GM21825 (cell line): ENCODE data around the gene CNTNAP2.
A peak's percentile ranks its signal among the peaks of the same experiment; 100 is the strongest.

Source experiments
- ATAC-seq: cut with Tn5 transposase; IDR thresholded peaks from one replicate; pipeline ENCODE4 v1.9.1; 2021; ENCODE audit warnings: mild to moderate bottlenecking, moderate library complexity; ENCODE audit not compliant: unreplicated experiment

Gene CNTNAP2

DNA sequence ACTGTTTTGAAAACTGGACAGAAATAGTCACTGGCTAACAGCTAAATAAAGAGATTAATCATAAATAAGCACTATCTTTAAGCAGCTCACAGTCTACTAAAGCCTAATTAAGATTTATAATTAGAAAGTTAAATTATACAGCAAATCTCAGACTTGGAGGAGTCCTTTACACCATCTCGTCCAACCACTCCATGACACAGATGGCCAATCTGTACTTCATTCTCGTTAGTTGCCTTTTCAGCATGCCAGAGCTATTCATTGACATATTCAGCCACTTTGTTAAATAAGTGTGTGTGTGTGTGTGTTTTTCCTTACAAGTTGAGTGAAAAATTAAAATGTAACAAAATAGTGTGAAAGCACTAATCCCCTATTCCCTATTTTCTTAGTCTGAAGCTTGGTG lies 1066.7 kb downstream of the CNTNAP2 start:
- ATAC-seq = no peak

DNA sequence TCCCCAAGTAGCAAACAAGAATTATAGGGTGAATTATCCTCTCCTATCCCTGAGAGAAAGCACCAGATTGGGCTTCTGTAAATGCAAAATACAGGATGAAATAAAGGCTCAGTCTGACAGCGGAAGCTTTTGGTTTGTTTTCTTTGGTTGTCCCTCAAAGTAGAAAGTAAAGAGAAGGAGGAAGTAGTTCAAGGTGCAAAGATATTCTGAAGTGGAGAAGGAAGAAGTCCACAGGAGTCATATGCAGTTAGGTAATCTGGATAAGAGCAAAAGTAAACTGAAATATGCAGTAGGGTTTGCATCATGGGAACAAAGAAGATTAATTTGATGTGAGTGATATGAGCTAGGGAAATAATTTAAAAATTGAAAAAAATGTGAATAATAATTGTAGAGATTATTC lies 1071.9 kb downstream of the CNTNAP2 start:
- ATAC-seq = no peak

DNA sequence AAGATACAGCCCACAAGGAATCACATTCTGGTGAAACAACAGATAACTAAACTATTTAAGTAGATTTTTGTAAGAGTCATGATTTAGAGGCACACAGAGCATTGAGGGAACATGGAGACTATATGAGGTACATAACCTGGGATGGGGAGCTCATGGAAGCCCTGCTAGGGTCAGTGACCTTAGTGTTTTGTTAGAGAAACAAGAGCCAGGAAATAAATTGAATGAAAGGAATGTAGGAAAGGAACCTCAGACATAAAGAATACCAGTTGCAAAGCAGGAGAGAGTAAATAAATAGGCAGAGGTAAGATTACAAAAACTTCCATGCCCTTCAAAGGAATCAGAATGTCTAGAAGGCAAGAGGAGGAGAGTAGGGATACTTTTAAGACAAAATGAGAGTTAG lies 1076.9 kb downstream of the CNTNAP2 start:
- no peak for ATAC-seq

DNA sequence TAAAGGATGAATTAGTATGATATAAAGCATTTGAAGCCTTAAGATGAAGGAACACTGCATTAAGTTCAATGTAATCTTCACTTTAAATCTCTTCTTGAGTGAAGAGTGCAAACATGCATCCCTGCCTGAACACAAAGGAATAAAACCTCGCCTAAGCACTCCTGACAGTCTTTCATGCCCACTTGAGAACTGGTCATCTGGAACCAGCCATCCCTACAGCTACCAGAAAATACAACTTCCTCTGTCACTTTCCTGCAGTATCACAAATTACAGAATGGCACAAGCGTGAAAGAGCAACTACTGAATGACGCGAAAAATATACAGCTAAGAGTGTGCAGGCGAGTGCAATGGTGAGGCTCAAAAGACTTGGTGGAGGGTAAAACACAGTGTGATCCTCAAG lies 1079.9 kb downstream of the CNTNAP2 start:
- no peak for ATAC-seq

GRCh38 chr7:147197006-147197405 lies 1080.4 kb downstream of the CNTNAP2 start:
- no peak for ATAC-seq

DNA sequence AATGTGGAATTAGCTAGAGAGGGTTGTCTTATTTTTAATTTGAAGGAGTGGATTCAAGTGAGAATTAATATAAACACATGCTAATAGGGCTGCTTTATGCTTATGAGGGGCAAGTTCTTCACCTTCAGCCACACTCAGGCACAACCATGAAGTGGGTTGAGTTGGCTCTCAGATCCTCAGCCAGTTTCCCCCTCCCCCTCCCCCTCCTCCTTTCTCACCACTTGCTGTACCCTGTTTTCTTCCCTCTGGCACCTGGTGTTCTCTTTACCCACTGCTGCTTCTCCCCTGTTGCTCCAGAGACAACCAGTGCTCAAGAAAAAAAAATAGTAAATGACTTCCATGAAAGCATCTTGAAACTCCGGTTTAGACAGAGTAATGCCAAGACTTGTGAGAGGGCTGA lies 1083.3 kb downstream of the CNTNAP2 start:
- ATAC-seq = no peak

GRCh38 chr7:147207988-147208387 lies 1091.4 kb downstream of the CNTNAP2 start:
- no peak for ATAC-seq

GRCh38 chr7:147231275-147231674 lies 1114.7 kb downstream of the CNTNAP2 start:
- ATAC-seq = no peak

GRCh38 chr7:147235645-147236382 lies 1119.2 kb downstream of the CNTNAP2 start:
- no peak for ATAC-seq

- ATAC-seq = no peak
Observed at GRCh38 chr7:147240468-147240867, 1123.9 kb downstream of the CNTNAP2 start.

- peak; percentile 57 for ATAC-seq
Observed at GRCh38 chr7:147245274-147245673, 1128.7 kb downstream of the CNTNAP2 start.

GRCh38 chr7:147249956-147250355 lies 1133.4 kb downstream of the CNTNAP2 start:
- no peak for ATAC-seq

DNA sequence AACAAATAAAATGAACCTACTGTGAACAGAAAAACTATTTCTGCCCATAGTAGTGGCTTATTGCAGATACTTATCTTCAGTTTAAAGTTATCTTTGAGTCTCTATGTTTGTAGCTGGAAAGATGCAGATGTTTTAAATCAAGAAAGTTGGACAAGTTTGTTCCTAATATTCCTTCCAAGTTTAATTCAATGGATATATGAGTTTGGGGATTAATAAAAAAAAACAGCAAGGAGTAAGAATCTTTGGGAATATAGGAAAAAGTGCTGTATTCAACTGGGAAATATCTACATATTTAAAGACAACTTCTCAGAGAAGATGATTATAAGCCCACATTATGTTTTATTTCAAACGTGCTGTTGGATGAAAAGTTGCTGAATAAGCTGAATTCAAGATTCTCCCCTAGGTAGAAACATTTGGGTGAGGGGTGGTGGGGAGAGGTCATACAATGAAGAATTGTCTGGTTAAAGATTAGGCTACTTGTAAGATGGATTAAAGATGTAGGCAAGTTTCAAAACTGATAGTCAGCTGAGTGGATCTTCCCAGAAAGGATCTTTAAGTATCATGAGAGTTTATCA lies 1135.2 kb downstream of the CNTNAP2 start:
- ATAC-seq = no peak

DNA sequence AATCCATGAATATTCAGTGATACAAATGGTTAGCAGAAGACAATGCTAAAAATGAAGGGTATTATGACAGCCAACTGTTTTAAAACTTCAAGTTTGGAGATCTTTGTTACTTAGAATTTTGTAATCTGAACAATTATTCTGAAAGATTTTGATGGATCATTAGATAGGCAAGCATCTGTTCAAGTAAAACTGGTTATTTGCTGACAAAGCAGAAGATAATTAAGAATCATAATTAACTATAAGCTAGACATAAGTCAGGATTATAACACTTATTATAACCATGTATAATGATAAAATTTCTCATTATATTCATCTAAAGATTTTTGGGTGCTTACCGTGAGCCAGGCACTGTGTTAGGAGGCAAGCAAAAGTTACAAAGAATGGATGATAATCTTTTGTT lies 1145.1 kb downstream of the CNTNAP2 start:
- no peak for ATAC-seq

GRCh38 chr7:147265528-147265927 lies 1148.9 kb downstream of the CNTNAP2 start:
- ATAC-seq = no peak

DNA sequence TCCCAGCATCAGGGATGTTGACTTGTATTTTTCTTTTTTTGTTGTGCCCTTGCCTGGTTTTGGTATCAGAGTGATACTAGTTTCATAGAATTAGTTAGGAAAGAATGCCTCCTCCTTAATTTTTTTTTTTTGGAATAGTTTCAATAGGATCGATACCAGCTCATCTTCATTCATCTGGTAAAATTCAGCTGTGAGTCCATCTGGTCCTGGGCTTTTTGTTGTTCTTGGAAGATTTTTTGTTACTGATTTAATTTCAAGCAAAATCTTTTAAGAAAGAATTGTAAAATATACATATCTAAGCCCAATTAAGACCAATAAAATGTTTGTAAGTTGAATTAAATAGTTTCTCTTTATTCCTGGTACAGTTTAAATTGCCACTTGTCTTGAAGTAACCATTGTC lies 1159.5 kb downstream of the CNTNAP2 start:
- ATAC-seq = no peak

DNA sequence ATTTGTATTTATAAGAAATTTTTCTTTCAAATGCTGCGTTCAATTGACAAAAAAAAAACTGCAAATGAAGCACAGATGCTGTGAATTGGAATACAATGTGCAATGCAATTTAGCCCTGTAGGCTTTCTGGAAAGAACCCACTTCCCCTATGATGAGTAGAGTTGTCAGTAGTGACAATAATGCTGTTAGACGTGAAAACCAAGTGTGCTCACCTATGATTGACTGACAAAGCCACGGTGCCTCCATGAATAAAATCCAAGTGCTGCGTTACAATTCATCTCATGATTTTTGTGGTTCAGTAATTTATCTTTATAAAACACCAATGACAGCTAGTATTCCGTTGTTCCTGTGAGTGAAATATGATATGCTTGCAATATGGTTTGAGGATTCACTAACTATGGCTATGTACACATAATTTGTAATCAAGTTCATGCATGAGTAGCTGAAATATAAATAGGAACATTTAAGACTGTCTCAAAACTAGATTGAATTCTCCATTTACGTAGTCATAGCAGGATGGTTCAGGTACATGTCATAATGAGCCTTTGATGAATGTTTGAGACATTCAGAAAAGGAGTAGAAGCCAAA lies 1160.3 kb downstream of the CNTNAP2 start:
- no peak for ATAC-seq

GRCh38 chr7:147279514-147279913 lies 1162.9 kb downstream of the CNTNAP2 start:
- ATAC-seq = no peak

GRCh38 chr7:147279964-147280374 lies 1163.4 kb downstream of the CNTNAP2 start:
- ATAC-seq = no peak

DNA sequence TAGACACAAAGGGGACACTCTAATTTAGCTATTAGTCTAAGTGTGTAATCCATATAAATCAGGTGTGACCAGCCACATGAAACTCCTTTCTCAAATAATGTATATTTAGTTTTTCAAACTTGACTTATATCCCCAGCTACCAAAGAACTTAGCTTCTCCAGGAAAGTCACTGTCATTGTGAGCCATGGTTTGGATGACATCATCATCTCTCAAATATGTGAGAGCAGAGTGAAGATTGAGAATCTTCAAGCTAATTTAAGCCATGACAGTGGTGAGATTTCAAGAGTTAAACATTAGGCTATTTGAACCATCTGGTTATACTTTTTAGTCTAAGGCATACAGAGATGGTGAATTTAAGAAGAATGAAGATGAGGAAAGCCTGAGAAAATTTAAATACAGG lies 1165.6 kb downstream of the CNTNAP2 start:
- no peak for ATAC-seq

GRCh38 chr7:147296201-147296600 lies 1179.6 kb downstream of the CNTNAP2 start:
- ATAC-seq = no peak

DNA sequence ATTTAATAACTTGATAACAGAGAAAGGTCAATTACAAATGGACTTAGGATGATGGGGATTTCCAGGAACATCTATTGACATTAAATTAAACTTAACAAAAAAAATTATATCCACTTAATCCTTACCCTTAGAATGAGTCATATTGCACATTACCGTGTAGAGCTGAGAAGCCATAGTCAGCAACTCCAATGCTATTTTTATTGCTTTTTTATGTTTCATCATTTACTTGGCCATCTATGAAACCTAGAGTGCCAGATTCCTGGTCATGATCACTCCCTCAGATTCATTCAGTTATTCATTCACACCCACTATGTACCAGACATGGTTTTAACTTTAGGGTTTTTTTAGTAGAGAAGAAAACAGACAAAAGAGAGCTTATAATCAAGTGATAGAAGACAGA lies 1180.4 kb downstream of the CNTNAP2 start:
- ATAC-seq = no peak
